ENCODE results near the gene HLA-B.

DNA sequence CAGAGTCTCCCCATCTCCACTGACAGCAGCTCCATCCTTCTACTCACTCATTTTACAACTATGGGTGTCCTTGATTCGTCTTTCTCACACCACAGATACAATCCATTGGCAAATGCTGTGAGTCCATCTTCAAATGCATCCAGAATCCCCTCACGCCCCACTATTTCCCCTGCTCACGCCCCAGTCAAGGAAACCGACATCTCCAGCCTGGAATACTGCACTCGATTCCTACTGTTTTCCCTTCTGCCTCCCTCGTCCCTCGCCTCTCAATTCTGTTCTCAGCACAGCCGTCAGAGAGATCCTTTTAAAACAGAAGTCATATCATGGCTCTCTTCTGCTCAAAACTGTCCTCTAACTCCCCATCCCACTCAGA lies 4.7 kb downstream of the HLA-B start:
- TF ChIP-seq, protein P1, sequence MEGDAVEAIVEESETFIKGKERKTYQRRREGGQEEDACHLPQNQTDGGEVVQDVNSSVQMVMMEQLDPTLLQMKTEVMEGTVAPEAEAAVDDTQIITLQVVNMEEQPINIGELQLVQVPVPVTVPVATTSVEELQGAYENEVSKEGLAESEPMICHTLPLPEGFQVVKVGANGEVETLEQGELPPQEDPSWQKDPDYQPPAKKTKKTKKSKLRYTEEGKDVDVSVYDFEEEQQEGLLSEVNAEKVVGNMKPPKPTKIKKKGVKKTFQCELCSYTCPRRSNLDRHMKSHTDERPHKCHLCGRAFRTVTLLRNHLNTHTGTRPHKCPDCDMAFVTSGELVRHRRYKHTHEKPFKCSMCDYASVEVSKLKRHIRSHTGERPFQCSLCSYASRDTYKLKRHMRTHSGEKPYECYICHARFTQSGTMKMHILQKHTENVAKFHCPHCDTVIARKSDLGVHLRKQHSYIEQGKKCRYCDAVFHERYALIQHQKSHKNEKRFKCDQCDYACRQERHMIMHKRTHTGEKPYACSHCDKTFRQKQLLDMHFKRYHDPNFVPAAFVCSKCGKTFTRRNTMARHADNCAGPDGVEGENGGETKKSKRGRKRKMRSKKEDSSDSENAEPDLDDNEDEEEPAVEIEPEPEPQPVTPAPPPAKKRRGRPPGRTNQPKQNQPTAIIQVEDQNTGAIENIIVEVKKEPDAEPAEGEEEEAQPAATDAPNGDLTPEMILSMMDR (IDR thresholded peaks at IDR 0.05): no peak
- no peak for TF ChIP-seq ZFX (IDR thresholded peaks at IDR 0.05; ENCODE audit: borderline replicate concordance)

Data from 22Rv1 (cell line).